Stimulated activated CD8-positive, alpha-beta memory T cell treated with anti-CD3 and anti-CD28 coated beads, Interleukin-12 subunit alpha, Interleukin-12 subunit beta, amount 100 ng/mL, for 24 hours (primary cell): Measurements from ENCODE around the gene RASA3.
"Not testable (repeated sequence)": the region's sequence is repeated elsewhere in the genome, so short reads cannot be mapped to it uniquely, and the experiment has no call there.

Source experiments
- DNase-seq: peaks from one replicate; pipeline ENCODE4 v3.0.0-alpha.2; 2020; ENCODE audit errors: extremely low read depth

RASA3 gene

GRCh38 chr13:114002009-114002544 lies 130.3 kb downstream of the RASA3 start:
- DNase-seq, result no peak

- no peak for DNase-seq
These were observed 131.0 kb downstream of the RASA3 start for GRCh38 chr13:114001331-114002008.

- DNase-seq, result no peak
These were observed 132.0 kb downstream of the RASA3 start for GRCh38 chr13:114000151-114001040.

- no peak for DNase-seq
These were observed 132.9 kb downstream of the RASA3 start for GRCh38 chr13:113999618-113999910.

GRCh38 chr13:113998781-113999617 lies 133.4 kb downstream of the RASA3 start:
- no peak for DNase-seq

GRCh38 chr13:113997845-113998751 lies 134.3 kb downstream of the RASA3 start:
- no peak for DNase-seq

- no peak for DNase-seq
These were observed 135.3 kb downstream of the RASA3 start for GRCh38 chr13:113996912-113997745.

GRCh38 chr13:113996081-113996911 lies 136.1 kb downstream of the RASA3 start:
- no peak for DNase-seq

- DNase-seq, result no peak
These were observed 137.3 kb downstream of the RASA3 start for GRCh38 chr13:113995051-113995601.

GRCh38 chr13:113992276-113993005 lies 140.0 kb downstream of the RASA3 start:
- DNase-seq, result no peak

- DNase-seq, result no peak
These were observed 140.7 kb downstream of the RASA3 start for GRCh38 chr13:113991676-113992179.

- no peak for DNase-seq
These were observed 141.2 kb downstream of the RASA3 start for GRCh38 chr13:113991191-113991669.

- DNase-seq, result no peak
These were observed 142.0 kb downstream of the RASA3 start for GRCh38 chr13:113990321-113990837.

- no peak for DNase-seq
These were observed 142.7 kb downstream of the RASA3 start for GRCh38 chr13:113989585-113990300.

- not testable (repeated sequence) for DNase-seq
These were observed 143.6 kb downstream of the RASA3 start for GRCh38 chr13:113988859-113989258.

GRCh38 chr13:113982296-113982661 lies 150.1 kb downstream of the RASA3 start:
- DNase-seq, result no peak
